ENCODE measurements around the gene DNMT3A. TPM values are rescaled to one million over a fixed set of nuclear protein-coding genes. Genes with fewer than 3 reads are reported as not detected.

The DNMT3A gene
- total RNA-seq, 1 experiment from 2014 or later, result 215 TPM

GRCh38 chr2:25265001-25265400 is 76.7 kb downstream of the DNMT3A start:
- Histone ChIP-seq H3K14ac (ENCODE audit: insufficient read depth, low read length) (no peak overlapping the region), H2AFZ (ENCODE audit: low read length) (no peak overlapping the region), H3K56ac (ENCODE audit: insufficient read length, low read depth, low read length) (no peak overlapping the region), H3K9me3 (ENCODE audit: control insufficient read depth, low read depth, low read length) (no peaks in the 10 kb centered on the region), H4K8ac (replicated peaks; ENCODE audit: insufficient read length, low read depth, low read length) (no peak overlapping the region), H4K20me1 (ENCODE audit: control insufficient read depth, insufficient read depth, insufficient read length) (no peaks in the 10 kb centered on the region), H3K27me3 (ENCODE audit: insufficient read depth, low read length) (no peaks in the 10 kb centered on the region), H3K79me1 (ENCODE audit: insufficient read depth, low read depth, low read length, poor library complexity, severe bottlenecking) (no peaks in the 10 kb centered on the region), H3K23me2 (ENCODE audit: insufficient read length, low read depth, low read length, poor library complexity, severe bottlenecking) (no peaks in the 10 kb centered on the region), H3K18ac (ENCODE audit: insufficient read length, low read depth, low read length) (no peak overlapping the region), H3K4ac (ENCODE audit: low read depth, low read length) (no peak overlapping the region), H2BK20ac (ENCODE audit: low read depth, low read length, poor library complexity, severe bottlenecking) (no peak overlapping the region), H3K27ac (ENCODE audit: insufficient read length, low read depth, low read length) (no peak overlapping the region), H4K5ac (ENCODE audit: insufficient read length, low read depth, low read length) (no peak overlapping the region), H3K4me2 (ENCODE audit: insufficient read depth, insufficient read length, low read length) (no peak overlapping the region), H2BK15ac (ENCODE audit: low read depth, low read length) (no peak overlapping the region), H2BK120ac (ENCODE audit: low read depth, low read length, poor library complexity, severe bottlenecking) (no peak overlapping the region), H4K91ac (ENCODE audit: insufficient read length, low read depth, low read length) (no peak overlapping the region), H3K4me1 (ENCODE audit: insufficient read depth, low read length) (peaks cover 17% of the 10 kb centered on the region; the same call in 1 of the 2 replicates), H3T11ph (ENCODE audit: low read length) (no peak overlapping the region), H3K9ac (ENCODE audit: extremely low read depth, insufficient read length, low read length) (no peak overlapping the region), H2BK12ac (ENCODE audit: insufficient read length, low read depth, low read length) (no peak overlapping the region), H3K79me2 (ENCODE audit: insufficient read depth, low read length) (no peaks in the 10 kb centered on the region), H3K23ac (ENCODE audit: insufficient read length, low read depth, low read length) (no peak overlapping the region), H2BK5ac (ENCODE audit: insufficient read length, low read length) (no peak overlapping the region), H2AK5ac (ENCODE audit: insufficient read length, low read length) (no peak overlapping the region)
- Mint-ChIP-seq H3K27me3 (ENCODE audit: low read depth) (no peaks in the 10 kb centered on the region; the same call in 1 of the 2 replicates), H3K4me3 (no peak overlapping the region), H3K9me3 (no peaks in the 10 kb centered on the region; a peak in 1 of 5 replicates), H3K27ac (no peak overlapping the region), H3K4me1 (peaks cover 44 to 52% of the 10 kb centered on the region in 2 experiments), H3K36me3 (ENCODE audit: insufficient read depth in 1 of 3, low read depth in 3 of 3) (peaks cover 0 to 11% (median 0%) of the 10 kb centered on the region in 3 experiments; a peak in 3 of 7 replicates)
- TF ChIP-seq, protein P1, sequence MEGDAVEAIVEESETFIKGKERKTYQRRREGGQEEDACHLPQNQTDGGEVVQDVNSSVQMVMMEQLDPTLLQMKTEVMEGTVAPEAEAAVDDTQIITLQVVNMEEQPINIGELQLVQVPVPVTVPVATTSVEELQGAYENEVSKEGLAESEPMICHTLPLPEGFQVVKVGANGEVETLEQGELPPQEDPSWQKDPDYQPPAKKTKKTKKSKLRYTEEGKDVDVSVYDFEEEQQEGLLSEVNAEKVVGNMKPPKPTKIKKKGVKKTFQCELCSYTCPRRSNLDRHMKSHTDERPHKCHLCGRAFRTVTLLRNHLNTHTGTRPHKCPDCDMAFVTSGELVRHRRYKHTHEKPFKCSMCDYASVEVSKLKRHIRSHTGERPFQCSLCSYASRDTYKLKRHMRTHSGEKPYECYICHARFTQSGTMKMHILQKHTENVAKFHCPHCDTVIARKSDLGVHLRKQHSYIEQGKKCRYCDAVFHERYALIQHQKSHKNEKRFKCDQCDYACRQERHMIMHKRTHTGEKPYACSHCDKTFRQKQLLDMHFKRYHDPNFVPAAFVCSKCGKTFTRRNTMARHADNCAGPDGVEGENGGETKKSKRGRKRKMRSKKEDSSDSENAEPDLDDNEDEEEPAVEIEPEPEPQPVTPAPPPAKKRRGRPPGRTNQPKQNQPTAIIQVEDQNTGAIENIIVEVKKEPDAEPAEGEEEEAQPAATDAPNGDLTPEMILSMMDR (conservative IDR thresholded peaks at IDR 0.05), result no peak
- no CpG with 5 or more reads among the region's 6 CpGs for WGBS (ENCODE audit: extremely low coverage, insufficient read length, low lambda C conversion rate)
- DNase-seq, result no peak

Data from H9 (cell line).